Fibroblast of skin of abdomen (primary cell): ENCODE measurements around the gene FAHD1.
A peak's percentile ranks its signal among the peaks of the same experiment; 100 is the strongest.

Experiments
- DNase-seq: peaks from one replicate; pipeline ENCODE4 v3.0.0-alpha.2; 2013

The FAHD1 gene

DNA sequence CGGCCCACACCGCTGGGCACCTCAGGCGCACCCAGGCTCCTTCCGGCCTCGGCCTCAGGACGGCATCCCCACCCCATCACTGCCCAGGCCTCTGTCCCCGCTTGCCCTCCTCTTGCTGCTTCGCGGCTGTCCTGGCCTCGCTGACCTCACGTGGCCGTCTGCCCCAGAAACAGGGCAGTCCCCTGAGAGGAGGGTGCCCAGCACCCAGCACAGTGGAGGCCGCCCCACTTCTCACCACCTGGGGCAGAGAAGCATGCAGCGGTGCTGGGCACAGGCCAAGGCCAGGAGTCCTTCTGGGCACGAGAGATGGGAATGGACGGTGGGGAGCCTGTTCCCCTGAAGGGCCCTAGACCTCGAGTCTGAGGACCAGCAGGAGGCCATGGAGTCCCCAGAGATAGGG lies 9.3 kb upstream of the FAHD1 start:
- DNase-seq = no peak

DNA sequence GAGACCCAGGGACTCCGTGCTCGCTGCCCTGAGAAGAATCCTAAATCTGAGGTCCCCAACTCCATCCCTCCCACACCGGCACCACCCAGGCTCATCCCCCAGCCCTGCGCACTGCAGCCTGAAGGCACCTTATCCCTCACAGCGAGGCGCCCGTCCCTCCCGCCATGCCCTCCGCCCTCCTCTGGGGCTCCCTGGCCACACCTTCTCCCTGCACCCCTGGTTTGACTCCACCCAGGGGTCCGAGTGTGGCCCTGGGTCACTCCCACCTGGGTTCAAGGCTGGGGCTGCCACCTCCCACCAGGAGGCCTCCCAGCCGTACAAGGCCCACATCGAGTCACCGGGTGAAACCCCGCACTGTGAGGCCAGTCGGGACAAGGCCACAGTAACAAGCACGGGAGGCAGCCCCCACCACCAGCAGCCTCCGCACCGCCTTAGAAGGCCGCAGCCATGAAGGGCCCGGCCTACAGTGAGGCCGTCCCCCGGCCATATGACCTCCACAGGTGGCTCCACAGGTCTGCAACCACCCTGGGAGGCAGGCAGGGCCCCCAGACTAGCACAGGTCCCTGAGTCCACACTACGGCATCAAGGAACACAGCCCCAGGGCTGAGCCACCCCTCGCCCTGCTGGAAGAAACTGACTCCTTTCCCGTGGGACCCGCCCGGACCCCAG lies 8.7 kb upstream of the FAHD1 start:
- DNase-seq = no peak

DNA sequence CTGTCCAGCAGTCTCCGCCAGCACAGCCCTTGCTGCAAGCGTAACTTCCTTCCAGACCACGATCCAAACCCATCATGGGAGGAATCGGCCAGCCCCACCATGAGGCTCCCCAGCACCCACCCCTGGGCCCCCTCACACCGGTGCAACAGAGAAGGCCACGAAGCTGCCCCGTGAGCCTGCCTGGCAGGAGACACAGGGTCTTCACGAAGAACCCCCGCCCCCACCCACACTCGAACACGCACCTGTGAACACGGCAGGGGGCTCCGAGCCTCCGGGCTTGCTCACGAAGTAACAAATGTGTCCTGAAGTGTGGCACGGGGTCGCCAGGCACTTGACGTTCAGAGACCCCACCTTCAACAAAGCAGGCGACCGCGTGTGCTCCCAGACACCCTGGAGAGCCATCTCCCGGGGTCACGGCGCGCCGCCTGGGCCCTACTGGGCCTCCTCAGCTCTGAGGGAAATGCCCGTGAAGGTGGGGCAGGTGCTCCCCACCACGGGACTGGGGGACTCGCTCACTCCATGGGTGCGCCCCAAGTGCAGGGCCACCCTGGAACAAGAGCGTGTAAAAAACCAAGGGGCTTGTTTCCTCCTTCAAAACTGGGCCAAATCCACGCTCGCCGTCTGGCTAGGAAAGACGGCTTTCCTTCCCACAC lies 8.0 kb upstream of the FAHD1 start:
- DNase-seq = no peak

DNA sequence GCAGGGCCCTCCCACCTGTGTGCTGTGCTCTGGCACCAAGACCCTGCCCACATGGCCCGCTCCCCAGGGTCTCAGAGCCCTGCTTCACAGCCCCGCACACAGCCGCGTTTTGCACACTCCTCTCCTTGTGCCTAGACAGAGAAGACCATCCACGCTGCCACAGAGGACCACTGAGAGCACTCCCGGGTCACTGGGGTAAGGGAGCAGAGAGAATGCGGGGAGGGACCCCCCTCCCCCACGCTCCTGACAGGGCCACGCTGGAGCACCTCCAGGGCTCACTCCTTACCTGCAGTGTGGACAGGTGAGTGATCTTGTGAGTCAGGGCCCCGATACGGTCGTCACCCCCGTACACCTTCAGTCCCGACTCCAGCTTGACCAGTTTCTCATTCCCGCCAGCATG lies 7.4 kb upstream of the FAHD1 start:
- no peak for DNase-seq

DNA sequence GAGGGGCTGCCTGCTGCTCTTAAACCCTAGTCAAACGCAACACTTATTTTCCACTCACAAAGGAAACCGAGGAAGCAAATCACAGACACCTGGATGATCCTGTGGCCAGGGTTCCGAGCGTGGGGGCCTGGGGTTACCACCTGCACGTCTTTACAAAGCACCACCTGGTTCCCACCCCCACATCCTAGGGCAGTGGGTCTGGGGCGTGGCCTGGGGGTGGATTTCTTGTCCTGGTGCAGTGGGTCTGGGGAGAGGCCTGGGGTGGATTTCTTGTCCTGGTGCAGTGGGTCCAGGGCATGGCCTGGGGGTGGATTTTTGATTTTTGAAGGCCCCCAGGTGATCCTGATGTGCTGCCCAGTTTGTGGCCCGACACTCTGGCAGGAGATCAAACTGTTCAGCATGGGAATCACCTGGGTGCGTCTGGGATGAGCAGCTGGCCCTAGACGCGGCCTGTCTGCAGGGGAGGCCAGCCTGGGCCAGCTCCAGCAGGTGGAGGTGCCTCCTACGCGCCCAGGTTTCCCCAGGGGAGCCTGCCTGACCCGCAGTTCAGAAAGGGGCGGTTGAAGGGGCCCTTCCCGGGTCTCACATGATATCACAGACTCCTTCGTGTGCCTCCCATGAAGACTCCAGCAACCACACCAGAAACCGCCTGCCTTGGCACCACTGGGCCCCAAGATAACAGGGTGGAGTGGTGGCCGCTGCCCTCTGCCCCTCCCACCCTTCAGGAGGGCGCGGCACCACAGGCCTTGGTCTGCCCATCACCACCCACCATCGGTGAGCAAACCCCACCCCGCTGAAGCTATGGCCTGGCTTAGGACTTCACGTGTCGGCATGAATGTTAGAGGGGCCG lies 6.7 kb upstream of the FAHD1 start:
- no peak for DNase-seq

DNA sequence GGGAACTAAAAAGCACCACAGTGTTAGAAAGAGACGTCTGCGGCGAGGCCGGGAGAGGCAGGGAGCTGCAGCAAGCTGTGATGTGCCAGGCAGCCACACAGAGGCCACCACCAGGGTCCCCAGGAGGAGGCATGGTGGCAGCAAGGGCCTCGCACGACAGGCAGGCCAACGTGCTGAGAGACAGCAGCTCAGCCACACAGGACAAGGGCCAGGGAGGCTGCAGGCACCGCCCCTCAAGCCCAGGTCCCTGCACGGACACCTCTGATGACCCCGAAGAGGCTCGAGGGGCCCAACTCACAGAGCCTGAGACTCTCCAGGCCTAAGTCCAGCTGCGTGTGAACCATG lies 6.1 kb upstream of the FAHD1 start:
- DNase-seq = no peak

DNA sequence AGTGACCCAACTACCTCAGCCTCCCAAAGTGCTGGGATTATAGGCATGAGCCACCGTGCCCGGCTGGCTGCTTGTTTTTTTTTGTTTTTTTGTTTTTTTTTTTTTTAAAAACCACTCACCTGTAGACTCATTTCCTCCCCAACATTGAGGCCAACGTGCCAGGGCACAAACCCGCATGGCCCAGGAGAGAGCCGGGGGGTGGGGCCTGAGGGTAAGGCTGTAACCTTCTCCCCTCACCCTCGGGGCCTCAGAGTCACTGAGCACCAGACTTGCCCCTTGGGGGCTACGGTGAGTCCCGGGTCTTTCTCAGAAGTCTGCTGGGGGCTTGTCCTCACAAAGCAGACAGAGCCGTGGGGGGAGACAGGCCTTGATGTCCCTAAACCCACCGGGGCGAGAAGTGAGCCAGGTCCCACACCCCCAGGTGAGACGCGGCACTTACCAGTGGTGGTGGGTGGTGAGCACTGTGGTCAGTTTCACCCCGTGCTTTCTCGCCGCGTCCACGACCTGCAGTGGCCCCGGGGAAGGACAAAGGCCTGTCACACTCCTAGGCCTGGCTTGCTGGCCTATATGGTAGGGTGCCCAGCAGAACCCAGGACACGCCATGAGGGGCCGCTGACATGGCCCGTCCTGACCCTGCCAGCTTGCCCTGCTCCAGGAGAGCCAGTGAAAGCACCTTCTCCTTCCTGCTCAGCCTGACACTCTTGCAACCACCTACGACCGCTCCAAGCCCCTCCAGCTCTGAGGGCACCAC lies 5.0 kb upstream of the FAHD1 start:
- no peak for DNase-seq

DNA sequence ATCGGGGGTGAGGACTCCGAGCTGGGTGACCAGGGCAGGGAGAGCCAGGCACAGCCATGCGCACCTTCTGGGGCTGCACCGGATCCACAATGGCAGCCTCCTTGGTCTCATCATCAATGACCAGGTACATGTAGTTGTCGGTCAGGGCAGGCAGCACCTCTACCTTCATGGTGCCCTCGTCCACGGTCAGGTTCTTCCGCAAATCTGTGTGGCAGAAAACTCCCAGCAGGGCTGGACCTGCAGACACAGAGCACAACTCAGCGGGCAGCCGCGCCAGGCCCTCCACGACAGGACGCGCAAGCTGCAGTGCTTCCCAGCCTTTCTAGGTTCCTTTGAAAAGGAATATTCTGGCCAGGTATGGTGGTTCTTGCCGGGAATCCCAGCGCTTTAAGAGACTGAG lies 4.2 kb upstream of the FAHD1 start:
- no peak for DNase-seq

DNA sequence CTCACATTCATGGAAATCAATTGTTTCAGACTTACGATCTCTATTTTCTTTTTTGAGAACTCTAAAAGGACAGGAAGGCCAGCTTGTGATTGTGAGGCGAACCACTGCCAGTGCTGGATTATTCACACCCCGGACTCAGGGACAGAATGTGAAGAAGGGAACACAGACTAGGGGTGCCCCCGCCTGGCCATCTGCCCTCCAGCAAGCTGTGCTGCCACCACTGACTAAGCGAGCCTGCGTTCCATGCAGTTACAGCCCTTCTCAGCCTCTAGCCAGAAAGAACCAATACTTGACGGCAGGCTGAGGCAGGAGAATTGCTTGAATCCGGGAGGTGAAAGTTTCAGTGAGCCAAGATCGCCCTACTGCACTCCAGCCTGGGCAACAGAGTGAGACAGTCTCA lies 3.2 kb upstream of the FAHD1 start:
- peak; percentile 11 for DNase-seq

DNA sequence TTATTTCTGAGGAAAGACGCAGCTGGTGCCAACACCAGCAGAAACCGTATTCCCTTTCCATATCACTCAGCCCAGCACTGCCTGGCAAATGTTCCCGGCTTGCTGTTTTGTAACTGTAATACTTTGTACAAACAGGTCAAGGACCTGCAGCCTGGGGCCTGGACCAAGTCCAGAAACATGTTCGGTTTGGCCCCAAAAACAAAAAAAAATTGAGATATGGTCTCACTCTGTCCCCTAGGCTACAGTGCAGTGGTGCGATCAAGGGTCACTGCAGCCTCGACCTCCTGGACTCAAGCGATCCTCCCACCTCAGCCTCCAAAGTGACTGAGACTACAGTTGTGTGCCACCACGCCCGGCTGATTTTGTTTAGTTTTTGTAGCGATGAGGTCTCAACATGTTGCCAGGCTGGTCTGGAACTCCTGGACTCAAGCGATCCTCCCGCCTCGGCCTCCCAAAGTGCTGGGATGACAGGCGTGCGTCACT lies 1.6 kb upstream of the FAHD1 start:
- DNase-seq = no peak

DNA sequence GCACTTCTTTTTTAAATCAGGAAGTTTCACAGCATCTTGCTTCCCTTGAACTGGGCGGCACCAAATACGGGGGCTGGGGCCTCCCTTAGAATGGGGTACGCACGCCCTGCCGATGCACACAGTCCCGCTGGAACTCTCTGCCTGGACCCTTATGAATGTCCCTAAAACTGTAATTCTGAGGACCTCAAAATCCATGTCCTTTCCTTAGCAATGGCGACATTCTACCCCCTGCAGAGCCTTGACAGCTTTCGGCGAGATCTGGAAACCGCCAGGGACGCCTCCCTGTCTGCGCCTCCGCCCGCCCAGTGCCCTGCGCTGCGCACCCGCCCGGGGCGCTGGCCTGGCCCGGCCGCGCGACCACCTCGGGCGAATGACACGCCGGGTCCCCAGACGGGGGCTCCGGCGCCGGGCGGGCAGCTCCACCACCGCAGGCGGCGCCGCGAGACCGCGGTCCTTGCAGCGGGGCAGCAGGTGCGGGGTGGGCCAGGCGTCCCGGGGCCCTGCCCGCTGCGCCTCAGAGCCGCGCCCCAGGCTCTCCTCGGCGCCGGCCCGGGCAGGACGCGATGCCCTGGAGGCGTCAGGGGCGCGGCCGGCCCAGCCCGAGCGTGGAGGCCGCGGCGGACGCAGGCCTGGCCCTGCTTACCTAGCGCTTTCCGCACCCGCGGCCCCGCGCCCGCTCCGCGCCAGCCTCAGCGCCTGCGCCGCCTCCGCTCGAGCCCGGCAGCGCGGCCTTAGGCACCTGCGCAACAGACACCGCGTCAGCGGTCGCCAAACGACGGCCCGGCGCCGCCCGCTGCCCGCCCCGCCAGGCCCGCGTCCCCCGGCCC lies 929 bp upstream of the FAHD1 start:
- no peak for DNase-seq

DNA sequence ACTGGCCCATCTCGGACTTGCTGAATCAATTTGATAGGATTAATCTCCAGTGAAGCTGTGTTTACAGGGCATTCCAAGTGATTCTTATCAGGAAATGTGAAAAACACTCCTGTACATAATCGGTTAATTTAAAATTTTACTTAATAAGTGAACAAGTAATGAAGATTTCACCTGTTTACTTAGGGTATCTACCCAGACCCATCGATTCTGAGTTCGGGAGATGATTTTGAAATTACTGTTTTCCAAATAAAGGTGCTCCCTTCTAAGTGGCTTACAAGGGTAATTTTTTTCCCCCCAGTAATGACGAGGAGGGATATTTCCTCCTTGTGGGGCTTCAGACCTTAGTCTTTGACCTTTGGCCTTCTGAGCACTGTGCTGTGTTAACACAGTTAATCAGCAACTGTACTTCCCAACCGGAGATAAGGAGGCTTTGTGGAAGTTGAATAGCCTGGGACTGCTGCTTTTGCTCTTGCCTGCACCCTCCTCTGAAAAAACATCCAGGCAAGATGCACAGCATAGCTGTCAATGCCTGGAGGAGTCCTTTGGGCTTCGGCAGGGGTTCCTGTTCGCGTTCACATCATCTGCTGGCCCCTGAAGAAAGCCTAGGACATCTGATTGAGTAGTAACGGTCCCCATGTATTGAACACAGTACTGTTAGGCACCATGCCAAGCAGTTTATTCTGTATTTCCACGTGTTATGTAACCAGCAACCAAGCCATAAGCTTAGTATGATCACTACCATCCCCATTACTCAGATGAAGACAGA lies 1.8 kb downstream of the FAHD1 start:
- DNase-seq = no peak

DNA sequence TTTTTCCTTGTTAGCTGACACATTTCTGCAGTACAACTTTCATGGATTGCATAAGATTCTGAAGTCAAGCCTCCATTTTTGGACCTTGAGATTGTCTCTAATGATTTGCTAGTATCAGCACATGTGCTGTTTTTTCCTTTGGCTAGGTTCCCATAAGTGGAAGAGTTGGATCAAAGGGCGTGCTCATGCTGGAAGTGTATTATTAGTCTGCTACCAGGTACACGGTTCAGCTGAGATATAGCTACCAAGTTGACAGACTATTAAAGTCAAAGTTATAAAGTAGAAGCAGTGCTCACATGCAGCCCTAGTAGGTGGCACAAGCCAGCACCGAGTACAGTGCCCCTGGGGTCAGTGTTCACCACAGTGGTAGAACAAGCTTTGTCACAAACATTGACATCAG lies 3.2 kb downstream of the FAHD1 start:
- no peak for DNase-seq

DNA sequence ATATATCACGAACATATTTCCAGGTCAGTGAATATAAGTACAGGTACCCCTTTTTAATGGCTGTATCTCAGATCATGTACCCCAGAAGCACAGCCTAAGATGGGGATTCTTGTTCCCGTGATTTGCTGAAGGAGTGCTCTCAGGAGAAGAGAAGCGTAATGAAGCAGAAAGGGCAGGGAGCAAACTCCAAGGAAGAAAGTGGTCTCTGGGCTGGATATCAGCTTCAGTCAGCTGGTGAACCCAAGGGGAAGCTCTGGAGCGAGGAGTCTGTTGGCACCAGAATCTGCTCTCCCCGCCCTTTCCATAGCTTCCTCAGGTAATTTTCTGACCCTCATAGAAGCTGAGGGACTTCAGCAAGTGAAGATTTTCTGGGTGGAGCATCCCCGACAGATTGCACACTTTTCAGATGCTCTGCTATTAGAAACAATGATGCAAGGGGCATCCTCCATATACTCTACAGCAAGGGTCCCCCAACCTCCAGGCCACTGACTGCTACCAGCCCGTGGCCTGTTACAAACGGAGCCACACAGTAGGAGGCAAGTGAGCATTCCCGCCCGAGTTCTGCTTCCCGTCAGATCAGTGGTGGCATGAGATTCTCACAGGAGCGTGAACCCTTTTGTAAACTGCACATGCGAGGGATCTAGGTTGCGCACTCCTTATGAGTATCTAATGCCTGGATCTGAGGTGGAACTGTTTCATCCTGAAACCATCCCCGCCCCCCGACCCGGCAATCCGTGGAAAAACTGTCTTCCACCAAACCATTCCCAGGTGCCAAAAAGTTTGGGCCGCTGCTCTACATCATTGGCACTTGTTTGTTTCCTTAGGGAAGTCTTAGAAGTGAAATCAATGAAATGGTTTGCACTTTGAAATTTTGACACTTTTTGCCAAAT lies 4.4 kb downstream of the FAHD1 start:
- no peak for DNase-seq

DNA sequence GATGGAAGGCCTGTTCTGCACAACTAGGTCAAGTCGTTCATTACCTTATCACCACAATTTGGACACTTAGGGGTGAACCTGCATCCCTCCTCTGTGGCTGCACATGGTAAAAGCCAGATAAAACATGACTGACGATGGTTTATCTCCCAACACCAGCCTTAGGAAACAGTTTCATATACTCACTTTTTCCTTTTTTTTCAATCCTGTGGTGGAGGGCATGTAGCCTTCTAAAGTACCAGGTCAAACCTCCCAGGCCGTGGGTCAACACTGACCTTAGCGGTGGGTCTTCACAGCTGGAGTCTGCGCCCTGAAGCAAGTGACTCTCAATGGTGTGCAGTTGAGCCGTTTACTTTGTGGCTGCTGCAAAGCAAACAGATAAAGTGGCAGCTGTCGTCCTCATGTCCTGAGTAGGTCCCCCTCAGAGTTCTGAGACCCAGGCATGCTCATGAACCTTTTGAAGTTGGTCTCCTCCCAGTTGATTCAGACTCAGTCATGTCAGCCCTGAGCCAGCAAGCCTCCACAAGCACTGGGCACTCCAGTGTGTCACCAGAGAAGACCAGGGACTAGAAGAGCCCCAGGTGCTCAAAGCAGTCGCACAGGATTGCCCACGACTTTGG lies 5.9 kb downstream of the FAHD1 start:
- DNase-seq = no peak

DNA sequence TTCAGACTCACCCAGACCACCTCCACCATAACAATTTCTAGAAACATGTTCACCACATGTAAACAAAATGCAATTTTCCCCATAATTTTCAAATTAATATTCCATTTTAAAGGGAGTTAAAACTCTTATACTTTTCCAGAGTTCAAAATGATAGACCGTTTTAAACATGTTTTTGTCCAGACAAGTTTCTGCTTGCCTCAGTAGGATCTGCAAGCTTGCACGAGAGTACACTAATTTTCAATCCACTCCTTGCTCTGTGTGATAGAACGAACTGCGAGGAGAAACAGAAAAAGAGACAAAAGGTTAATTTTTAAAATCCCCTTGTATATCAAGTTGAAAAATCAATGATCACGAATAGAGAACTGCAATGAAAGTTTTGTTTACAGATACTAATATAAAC lies 7.1 kb downstream of the FAHD1 start:
- no peak for DNase-seq

DNA sequence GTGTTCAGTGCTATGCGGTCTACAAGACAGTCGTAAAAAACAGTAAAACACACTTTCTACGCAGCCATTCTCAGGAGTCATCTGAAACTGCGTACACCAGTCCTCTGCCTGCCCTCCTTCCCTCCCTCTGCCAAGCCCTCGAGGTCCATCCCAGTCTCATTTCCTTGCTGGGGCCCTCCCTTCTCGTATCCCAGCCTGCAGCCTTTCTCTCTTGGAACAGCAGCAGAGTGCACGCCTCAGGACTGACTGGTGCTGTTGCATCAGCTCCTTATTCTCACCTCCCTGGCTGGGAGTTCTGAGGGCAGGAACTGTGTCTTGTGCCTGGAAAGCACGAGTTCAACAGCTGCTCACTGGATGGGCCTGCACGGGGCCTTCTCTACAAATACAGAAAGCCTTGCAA lies 12.5 kb downstream of the FAHD1 start:
- DNase-seq = peak; percentile 92

DNA sequence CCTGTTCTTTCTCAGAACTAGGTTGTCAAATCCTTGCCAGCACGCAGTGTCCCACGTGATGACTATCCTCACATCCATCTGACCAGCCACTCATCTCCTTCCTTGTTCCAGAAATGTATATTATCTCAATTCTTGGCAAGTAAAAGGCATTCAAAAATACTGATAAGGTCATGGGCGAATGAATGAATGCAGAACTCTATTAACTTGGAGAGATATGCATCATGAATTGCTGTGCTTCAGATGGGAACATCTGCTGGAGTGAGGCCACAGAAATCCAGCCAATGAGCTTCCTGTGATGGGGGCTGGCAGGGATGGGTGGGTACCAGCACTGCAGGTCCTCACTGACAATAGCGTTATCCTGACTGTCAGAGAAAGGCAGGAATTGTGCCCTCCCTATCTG lies 19.0 kb downstream of the FAHD1 start:
- no peak for DNase-seq

DNA sequence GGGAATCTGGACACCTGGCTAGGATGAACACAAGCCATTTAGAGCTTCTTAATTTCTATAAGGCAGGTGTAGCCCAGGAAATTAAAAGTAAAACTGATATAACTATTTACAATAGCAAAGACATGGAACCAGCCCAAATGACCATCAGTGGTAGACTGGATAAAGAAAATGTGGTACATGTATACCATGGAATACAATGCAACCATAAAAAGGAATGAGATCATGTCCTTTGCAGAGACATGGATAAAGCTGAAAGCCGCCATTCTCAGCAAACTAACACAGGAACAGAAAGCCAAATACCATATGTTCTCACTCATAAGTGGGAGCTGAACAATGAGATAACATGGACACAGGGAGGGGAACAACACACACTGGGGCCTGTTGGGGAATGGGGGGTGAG lies 19.4 kb downstream of the FAHD1 start:
- DNase-seq = no peak

DNA sequence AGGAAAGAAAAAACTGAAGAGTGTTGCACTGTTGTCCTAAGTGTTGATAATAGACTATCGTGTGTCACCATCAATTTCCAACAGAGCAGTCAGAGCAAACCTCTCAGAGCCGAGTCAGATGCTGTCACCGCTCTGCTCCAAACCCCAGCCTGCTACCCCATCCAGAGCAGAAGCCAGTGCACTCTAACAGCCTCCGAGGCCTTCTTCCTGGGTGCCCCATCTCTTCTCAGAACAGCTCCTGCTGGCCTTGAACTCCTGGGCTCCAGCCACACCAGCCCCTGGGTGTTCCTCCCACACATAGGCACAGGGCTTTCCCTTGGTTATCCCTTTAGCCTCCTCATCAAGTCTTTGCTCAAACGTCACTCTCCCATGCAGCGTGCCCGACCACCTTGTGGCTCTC lies 24.0 kb downstream of the FAHD1 start:
- DNase-seq = no peak
